Measurements from ENCODE around the gene ZBED2.

The ZBED2 gene

DNA sequence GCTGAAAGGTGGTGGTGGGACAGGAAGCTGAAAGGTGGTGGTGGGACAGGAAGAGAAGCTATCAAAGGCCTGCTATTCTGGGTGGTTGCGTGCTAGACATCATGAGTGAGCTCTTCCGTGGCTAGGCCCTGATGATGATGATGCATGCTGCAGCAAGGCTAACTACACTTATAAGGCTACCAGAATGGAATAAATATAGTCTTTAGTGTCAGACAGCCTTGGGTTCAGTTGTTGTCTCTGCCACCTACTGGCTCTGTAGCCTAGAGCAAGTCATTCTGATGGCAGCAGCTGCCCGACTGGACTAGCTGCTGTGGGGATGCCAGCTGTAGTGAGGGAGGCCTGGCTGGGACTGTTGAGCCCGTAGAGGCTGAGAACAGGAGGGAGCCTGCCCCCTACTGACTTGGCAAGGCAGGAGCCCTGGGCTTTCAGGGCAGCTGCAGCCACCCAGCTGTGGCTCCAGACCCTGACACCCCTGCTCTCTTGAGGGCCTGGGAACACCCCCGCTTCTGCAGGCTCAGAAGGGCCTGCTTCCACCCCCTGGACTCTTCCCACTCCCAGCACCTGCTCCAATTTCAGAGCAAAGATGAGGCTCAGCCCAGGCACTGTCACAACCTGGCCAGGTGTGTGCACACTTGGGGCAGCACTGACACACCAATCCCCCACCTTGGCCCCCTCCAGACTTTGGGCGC is 21.4 kb upstream of the ZBED2 start:
- no peaks in the 10 kb centered on the region for H3K4me1 ChIP-seq (ENCODE audit: control insufficient read depth, insufficient read depth, low read length)
- no peaks in the 10 kb centered on the region for H3K9me3 ChIP-seq (ENCODE audit: control insufficient read depth, insufficient read depth, low read length)
- H3K36me3 ChIP-seq (ENCODE audit: control insufficient read depth, insufficient read depth, low read length): no peaks in the 10 kb centered on the region
- H3K27me3 ChIP-seq (ENCODE audit: control insufficient read depth, insufficient read depth, low read length): no peaks in the 10 kb centered on the region
- H3K9ac ChIP-seq (ENCODE audit: low read depth, low read length): no peak overlapping the region
- H3K4me3 ChIP-seq (ENCODE audit: low read depth, low read length): no peak overlapping the region

DNA sequence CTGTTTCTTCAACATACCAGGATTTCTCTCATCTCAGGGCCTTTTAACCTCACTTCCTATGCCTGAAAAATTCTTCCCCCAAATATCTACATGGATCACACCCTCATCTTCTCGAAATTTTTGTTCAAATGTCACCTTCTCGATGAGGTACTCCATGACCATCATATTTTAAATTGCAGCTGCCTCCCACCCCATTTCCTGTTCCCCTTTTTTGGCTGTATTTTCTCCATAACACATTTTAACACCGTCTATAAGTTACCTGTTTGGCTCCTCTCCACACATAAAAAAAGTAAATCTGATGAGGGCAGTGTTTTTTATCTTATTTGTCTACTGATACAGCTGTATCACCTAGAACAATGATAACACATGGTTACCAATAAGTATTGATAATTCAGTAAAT is 20.7 kb upstream of the ZBED2 start:
- Histone ChIP-seq H3K27me3 (ENCODE audit: control insufficient read depth, insufficient read depth, low read length) (no peaks in the 10 kb centered on the region), H3K9ac (ENCODE audit: low read depth, low read length) (no peak overlapping the region), H3K4me1 (ENCODE audit: control insufficient read depth, insufficient read depth, low read length) (no peaks in the 10 kb centered on the region), H3K4me3 (ENCODE audit: low read depth, low read length) (no peak overlapping the region), H3K36me3 (ENCODE audit: control insufficient read depth, insufficient read depth, low read length) (no peaks in the 10 kb centered on the region), H3K9me3 (ENCODE audit: control insufficient read depth, insufficient read depth, low read length) (no peaks in the 10 kb centered on the region)

DNA sequence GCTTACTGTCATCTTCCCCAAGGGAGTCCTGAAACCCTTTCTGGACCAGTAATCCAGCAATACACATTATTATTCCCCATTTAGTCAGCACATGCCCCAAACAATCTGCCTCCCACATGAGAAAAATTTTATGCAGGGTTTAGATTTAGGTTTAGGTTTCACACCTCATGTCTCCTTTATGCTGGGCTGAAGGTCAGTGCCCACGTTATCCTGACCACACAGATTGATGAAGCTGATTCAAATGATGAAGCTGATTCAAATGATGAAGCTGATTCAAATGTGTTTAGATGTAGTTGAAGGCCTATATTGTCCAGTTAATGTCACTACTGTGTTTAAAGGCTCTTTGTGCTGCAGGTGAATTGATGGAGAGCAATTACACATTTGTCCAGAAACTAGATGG is 18.1 kb upstream of the ZBED2 start:
- Histone ChIP-seq H3K9ac (ENCODE audit: low read depth, low read length) (no peak overlapping the region), H3K4me1 (ENCODE audit: control insufficient read depth, insufficient read depth, low read length) (no peaks in the 10 kb centered on the region), H3K9me3 (ENCODE audit: control insufficient read depth, insufficient read depth, low read length) (no peaks in the 10 kb centered on the region), H3K4me3 (ENCODE audit: low read depth, low read length) (no peak overlapping the region), H3K27me3 (ENCODE audit: control insufficient read depth, insufficient read depth, low read length) (no peaks in the 10 kb centered on the region), H3K36me3 (ENCODE audit: control insufficient read depth, insufficient read depth, low read length) (no peaks in the 10 kb centered on the region)

DNA sequence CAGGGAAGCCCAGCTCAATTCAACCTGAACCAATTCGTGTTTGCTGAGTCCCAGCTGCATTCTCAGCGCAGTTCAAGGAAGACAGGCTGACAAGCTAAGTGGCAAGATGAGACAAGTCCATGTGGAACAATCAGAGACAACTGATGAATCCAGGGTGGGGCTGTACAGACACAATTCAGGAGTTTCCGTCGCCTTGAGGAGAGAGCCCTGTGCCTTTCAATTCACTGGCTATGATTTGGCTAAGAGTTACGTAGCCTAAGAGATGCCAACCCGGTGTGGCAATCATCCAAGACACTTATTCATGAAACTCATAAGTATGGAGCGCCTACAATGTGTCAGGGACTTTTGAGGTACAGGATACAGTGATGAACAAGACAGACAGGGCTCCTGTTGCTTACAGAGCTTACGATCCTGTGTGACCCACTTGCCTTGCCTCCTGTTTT is 15.5 kb upstream of the ZBED2 start:
- Histone ChIP-seq H3K9ac (ENCODE audit: low read depth, low read length) (no peak overlapping the region), H3K4me3 (ENCODE audit: low read depth, low read length) (no peak overlapping the region), H3K27me3 (ENCODE audit: control insufficient read depth, insufficient read depth, low read length) (no peaks in the 10 kb centered on the region), H3K36me3 (ENCODE audit: control insufficient read depth, insufficient read depth, low read length) (no peaks in the 10 kb centered on the region), H3K4me1 (ENCODE audit: control insufficient read depth, insufficient read depth, low read length) (no peaks in the 10 kb centered on the region), H3K9me3 (ENCODE audit: control insufficient read depth, insufficient read depth, low read length) (no peaks in the 10 kb centered on the region)

DNA sequence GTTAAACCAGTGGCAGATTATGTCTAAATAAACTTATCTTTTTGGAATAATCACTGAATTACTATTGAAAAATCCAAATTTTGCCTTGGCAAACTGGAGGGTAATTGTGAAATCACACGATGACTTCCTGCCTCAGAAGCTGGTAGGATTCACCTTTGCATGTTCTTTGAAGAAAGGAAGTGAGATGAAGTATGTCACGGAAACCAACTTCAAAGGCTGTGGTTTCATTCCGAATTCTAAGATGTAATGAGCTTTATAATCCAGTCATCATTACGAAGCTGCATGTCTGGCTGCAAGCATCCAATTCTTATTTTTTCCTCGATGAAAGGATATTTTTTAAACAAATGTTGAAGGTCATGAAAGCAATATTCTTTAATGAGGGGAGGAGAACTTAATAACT is 15.0 kb upstream of the ZBED2 start:
- Histone ChIP-seq H3K9ac (ENCODE audit: low read depth, low read length) (no peak overlapping the region), H3K4me3 (ENCODE audit: low read depth, low read length) (no peak overlapping the region), H3K9me3 (ENCODE audit: control insufficient read depth, insufficient read depth, low read length) (no peaks in the 10 kb centered on the region), H3K4me1 (ENCODE audit: control insufficient read depth, insufficient read depth, low read length) (no peaks in the 10 kb centered on the region), H3K36me3 (ENCODE audit: control insufficient read depth, insufficient read depth, low read length) (no peaks in the 10 kb centered on the region), H3K27me3 (ENCODE audit: control insufficient read depth, insufficient read depth, low read length) (no peaks in the 10 kb centered on the region)

DNA sequence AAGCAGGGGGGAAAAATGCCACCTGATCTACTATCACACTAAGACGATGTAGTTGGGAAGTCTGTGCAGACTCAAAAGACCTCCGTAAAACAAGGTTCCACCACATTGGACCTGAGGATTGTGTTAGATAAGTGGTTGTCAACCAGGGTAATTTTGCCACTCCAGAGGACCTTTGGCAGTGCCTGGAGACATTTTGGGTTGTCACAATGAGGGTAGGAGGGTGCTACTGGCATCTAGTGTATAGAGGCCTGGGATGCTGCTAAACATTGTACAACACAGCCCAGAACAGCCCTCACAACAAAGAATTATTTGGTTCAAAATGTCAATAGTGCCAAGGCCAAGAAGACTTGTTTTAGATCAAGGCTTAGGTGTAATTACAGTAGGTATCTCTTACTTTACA is 14.6 kb upstream of the ZBED2 start:
- H3K9me3 ChIP-seq (ENCODE audit: control insufficient read depth, insufficient read depth, low read length): no peaks in the 10 kb centered on the region
- H3K4me1 ChIP-seq (ENCODE audit: control insufficient read depth, insufficient read depth, low read length): no peaks in the 10 kb centered on the region
- H3K4me3 ChIP-seq (ENCODE audit: low read depth, low read length): no peak overlapping the region
- no peaks in the 10 kb centered on the region for H3K36me3 ChIP-seq (ENCODE audit: control insufficient read depth, insufficient read depth, low read length)
- no peaks in the 10 kb centered on the region for H3K27me3 ChIP-seq (ENCODE audit: control insufficient read depth, insufficient read depth, low read length)
- no peak overlapping the region for H3K9ac ChIP-seq (ENCODE audit: low read depth, low read length)

DNA sequence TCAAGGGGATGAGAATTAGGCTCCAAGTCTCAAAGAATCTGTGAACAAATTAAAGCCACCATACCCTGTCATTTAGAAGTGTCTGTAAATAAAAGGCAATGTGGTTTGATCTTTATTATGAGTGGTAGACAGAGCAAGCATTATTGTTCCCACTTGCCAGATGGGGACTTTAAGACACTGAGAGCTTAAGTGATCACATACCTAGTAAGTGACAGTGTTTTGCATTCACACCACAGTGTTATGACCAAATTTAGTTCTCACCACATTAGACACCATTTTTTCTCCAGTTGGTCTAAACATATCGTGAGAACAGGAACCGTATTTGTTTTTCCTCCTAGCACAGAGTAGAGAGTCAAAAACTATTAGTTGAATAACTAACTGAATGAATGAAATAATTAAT is 13.2 kb upstream of the ZBED2 start:
- Histone ChIP-seq H3K36me3 (ENCODE audit: control insufficient read depth, insufficient read depth, low read length) (no peaks in the 10 kb centered on the region), H3K9ac (ENCODE audit: low read depth, low read length) (no peak overlapping the region), H3K4me3 (ENCODE audit: low read depth, low read length) (no peak overlapping the region), H3K9me3 (ENCODE audit: control insufficient read depth, insufficient read depth, low read length) (no peaks in the 10 kb centered on the region), H3K4me1 (ENCODE audit: control insufficient read depth, insufficient read depth, low read length) (no peaks in the 10 kb centered on the region), H3K27me3 (ENCODE audit: control insufficient read depth, insufficient read depth, low read length) (no peaks in the 10 kb centered on the region)

DNA sequence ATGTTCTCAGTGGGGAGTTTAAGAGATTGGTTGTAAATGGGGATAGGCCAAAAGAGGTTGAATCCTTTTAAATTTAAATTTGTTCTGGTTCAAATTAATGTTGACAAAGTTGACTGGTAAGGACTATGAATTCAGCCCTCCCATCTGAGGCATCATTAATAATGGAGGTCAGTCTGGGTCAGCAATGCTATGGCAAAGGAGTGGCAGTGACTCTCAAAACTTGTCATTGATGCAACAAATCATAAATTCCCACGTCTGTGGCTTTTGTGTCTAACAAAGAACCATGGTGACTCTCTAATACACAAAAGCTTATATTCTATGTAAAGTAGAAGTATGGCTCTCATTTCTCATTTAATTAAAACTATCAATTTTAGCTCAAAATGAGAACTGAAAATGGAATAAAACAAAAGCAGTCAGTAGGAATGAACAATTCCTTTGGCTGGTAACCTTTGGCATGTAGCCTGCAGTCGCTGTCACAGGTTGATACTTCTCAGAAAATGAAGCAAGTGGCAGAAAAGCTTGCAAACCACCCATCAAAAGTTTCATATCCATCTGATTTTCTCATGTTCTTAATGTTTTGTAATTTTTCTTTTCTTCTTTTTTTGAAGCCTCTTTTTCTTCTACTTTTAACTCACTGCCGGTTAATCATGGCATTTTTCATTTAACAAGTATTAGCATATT is 12.2 kb upstream of the ZBED2 start:
- H3K27me3 ChIP-seq (ENCODE audit: control insufficient read depth, insufficient read depth, low read length): no peaks in the 10 kb centered on the region
- no peak overlapping the region for H3K4me3 ChIP-seq (ENCODE audit: low read depth, low read length)
- H3K9ac ChIP-seq (ENCODE audit: low read depth, low read length): no peak overlapping the region
- no peaks in the 10 kb centered on the region for H3K4me1 ChIP-seq (ENCODE audit: control insufficient read depth, insufficient read depth, low read length)
- H3K36me3 ChIP-seq (ENCODE audit: control insufficient read depth, insufficient read depth, low read length): no peaks in the 10 kb centered on the region
- no peaks in the 10 kb centered on the region for H3K9me3 ChIP-seq (ENCODE audit: control insufficient read depth, insufficient read depth, low read length)

DNA sequence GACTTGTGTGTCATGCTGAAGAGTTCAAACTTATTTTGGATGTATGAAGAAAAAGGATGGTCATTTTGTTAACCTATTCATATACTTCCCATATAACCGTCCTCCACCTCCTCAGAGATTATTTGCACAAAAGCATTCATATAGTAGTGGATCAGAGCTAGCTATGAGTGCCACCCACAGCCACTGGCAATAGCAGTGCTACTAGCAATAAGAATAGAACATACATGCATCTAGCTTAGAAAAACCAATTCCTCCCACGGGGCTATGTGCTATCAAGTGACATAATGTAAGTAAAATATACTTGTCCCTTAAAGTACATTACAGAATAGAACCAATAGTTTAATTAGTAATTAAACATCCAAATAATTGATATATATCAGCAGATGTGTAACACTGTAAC is 10.3 kb upstream of the ZBED2 start:
- H3K4me3 ChIP-seq (ENCODE audit: low read depth, low read length): no peak overlapping the region
- H3K4me1 ChIP-seq (ENCODE audit: control insufficient read depth, insufficient read depth, low read length): no peaks in the 10 kb centered on the region
- no peaks in the 10 kb centered on the region for H3K36me3 ChIP-seq (ENCODE audit: control insufficient read depth, insufficient read depth, low read length)
- H3K27me3 ChIP-seq (ENCODE audit: control insufficient read depth, insufficient read depth, low read length): no peaks in the 10 kb centered on the region
- H3K9ac ChIP-seq (ENCODE audit: low read depth, low read length): no peak overlapping the region
- H3K9me3 ChIP-seq (ENCODE audit: control insufficient read depth, insufficient read depth, low read length): no peaks in the 10 kb centered on the region

DNA sequence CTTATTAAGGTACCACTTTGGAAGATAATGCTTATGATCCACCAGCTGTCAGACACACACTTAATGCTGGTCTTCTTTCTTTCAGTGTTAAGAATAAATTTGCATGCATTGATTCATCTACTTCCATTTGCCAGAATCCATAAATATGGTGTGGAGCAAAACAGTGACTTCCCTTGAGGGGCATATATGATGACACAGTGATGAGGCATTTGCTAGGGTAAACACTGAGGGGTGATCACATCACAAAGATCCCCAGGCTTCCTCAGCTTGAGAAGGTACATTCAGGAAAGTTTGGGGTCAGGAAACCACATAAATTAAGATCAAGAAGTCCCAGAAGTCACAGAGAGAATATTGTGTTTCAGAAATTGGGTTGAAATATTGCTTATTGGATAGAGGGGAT is 9.9 kb upstream of the ZBED2 start:
- Histone ChIP-seq H3K9ac (ENCODE audit: low read depth, low read length) (no peak overlapping the region), H3K36me3 (ENCODE audit: control insufficient read depth, insufficient read depth, low read length) (no peaks in the 10 kb centered on the region), H3K27me3 (ENCODE audit: control insufficient read depth, insufficient read depth, low read length) (no peaks in the 10 kb centered on the region)

DNA sequence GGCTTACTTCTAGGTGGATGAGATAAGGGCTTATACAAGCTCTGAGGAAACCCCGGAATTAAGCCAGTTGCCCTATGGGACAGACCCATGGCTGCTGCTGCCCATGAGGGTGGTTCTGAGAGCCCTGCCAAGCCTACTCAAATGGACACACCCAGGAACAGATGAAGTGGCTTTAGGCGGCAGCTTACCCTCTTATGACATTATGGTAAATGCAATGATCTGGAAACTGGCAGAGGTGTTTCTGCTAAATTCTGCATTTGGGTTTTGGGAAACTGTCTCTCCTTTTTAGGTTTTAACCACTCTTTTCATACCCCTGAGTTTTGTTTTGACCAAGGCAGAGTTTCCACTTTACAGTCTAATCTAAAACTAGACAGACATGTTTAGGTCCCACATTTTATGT is 9.0 kb upstream of the ZBED2 start:
- Histone ChIP-seq H3K9me3 (ENCODE audit: control insufficient read depth, insufficient read depth, low read length) (no peaks in the 10 kb centered on the region), H3K36me3 (ENCODE audit: control insufficient read depth, insufficient read depth, low read length) (no peaks in the 10 kb centered on the region), H3K9ac (ENCODE audit: low read depth, low read length) (no peak overlapping the region), H3K4me1 (ENCODE audit: control insufficient read depth, insufficient read depth, low read length) (no peaks in the 10 kb centered on the region), H3K27me3 (ENCODE audit: control insufficient read depth, insufficient read depth, low read length) (no peaks in the 10 kb centered on the region), H3K4me3 (ENCODE audit: low read depth, low read length) (no peak overlapping the region)

More for the DNA sequence above, 9.9 kb upstream of the ZBED2 start:
- no peaks in the 10 kb centered on the region for H3K4me1 ChIP-seq (ENCODE audit: control insufficient read depth, insufficient read depth, low read length)
- no peaks in the 10 kb centered on the region for H3K9me3 ChIP-seq (ENCODE audit: control insufficient read depth, insufficient read depth, low read length)
- no peak overlapping the region for H3K4me3 ChIP-seq (ENCODE audit: low read depth, low read length)

DNA sequence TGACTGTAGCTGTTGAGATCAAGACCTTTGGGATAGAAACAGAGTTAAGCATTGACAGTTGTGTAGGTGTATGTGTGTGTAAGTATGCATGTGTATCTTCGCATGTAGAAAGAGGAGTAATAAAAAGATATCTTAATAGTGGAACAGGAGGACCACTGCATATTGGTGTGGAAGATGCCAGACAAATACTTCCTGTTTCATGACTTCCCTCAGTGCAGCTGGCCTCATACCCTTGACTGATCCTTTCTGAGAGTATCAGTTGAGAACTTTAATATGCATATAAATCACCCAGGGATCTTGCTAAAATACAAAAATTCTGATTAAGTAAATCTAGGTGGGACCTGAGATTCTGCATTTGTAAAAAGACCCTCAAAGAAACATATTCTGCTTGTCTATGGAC is 8.5 kb upstream of the ZBED2 start:
- Histone ChIP-seq H3K4me1 (ENCODE audit: control insufficient read depth, insufficient read depth, low read length) (no peaks in the 10 kb centered on the region), H3K36me3 (ENCODE audit: control insufficient read depth, insufficient read depth, low read length) (no peaks in the 10 kb centered on the region)

More for the DNA sequence above, 8.5 kb upstream of the ZBED2 start:
- Histone ChIP-seq H3K9ac (ENCODE audit: low read depth, low read length) (no peak overlapping the region), H3K27me3 (ENCODE audit: control insufficient read depth, insufficient read depth, low read length) (no peaks in the 10 kb centered on the region), H3K9me3 (ENCODE audit: control insufficient read depth, insufficient read depth, low read length) (no peaks in the 10 kb centered on the region), H3K4me3 (ENCODE audit: low read depth, low read length) (no peak overlapping the region)
